ENCODE data around the gene CARM1.

CARM1 gene

GRCh38 chr19:10915130-10916091 lies 44.1 kb downstream of the CARM1 start:
- in situ Hi-C loops (cut with MboI; ENCODE audit: low sequenced_read_pairs), result no loop called here
- no peak overlapping the region for H3K4me3 ChIP-seq
- DNase-seq (ENCODE audit: low spot score in 2 of 2), result no peak
- H3K27me3 ChIP-seq (ENCODE audit: low read depth), result no peaks in the 10 kb centered on the region
- no peaks in the 10 kb centered on the region for H3K9me3 ChIP-seq
- H3K36me3 ChIP-seq (replicated peaks), result peaks cover 63% of the 10 kb centered on the region
- peaks cover 4% of the 10 kb centered on the region; the same call in 1 of the 2 replicates for H3K4me1 ChIP-seq

GRCh38 chr19:10916602-10917001 lies 45.2 kb downstream of the CARM1 start:
- in situ Hi-C loops (cut with MboI; ENCODE audit: low sequenced_read_pairs), result no loop called here
- DNase-seq (ENCODE audit: low spot score in 2 of 2), result no peak
- no peaks in the 10 kb centered on the region for H3K27me3 ChIP-seq (ENCODE audit: low read depth)
- no peak overlapping the region for H3K4me3 ChIP-seq
- peaks cover 65% of the 10 kb centered on the region for H3K36me3 ChIP-seq (replicated peaks)
- H3K4me1 ChIP-seq, result peaks cover 4% of the 10 kb centered on the region; the same call in 1 of the 2 replicates
- no peaks in the 10 kb centered on the region for H3K9me3 ChIP-seq

- in situ Hi-C loops (cut with MboI; ENCODE audit: low sequenced_read_pairs), result no loop called here
- no peaks in the 10 kb centered on the region for H3K27me3 ChIP-seq (ENCODE audit: low read depth)
- DNase-seq (ENCODE audit: low spot score in 2 of 2), result no peak
- no peaks in the 10 kb centered on the region for H3K9me3 ChIP-seq
- H3K36me3 ChIP-seq (replicated peaks), result peaks cover 73% of the 10 kb centered on the region
- H3K4me1 ChIP-seq, result peaks cover 4% of the 10 kb centered on the region; the same call in 1 of the 2 replicates
- H3K4me3 ChIP-seq, result no peak overlapping the region
These were observed 47.0 kb downstream of the CARM1 start for GRCh38 chr19:10918359-10918758.

- Histone ChIP-seq H3K9me3 (no peaks in the 10 kb centered on the region), H3K36me3 (replicated peaks) (peaks cover 73% of the 10 kb centered on the region), H3K4me1 (peaks cover 4% of the 10 kb centered on the region; the same call in 1 of the 2 replicates), H3K4me3 (no peak overlapping the region), H3K27me3 (ENCODE audit: low read depth) (no peaks in the 10 kb centered on the region)
- DNase-seq (ENCODE audit: low spot score in 2 of 2), result no peak
- in situ Hi-C loops (cut with MboI; ENCODE audit: low sequenced_read_pairs), result no loop called here
These were observed 48.3 kb downstream of the CARM1 start for GRCh38 chr19:10919352-10920287.

GRCh38 chr19:10920288-10920655 lies 48.9 kb downstream of the CARM1 start:
- H3K27me3 ChIP-seq (ENCODE audit: low read depth), result no peaks in the 10 kb centered on the region
- H3K4me3 ChIP-seq, result no peak overlapping the region
- H3K4me1 ChIP-seq, result peaks cover 4% of the 10 kb centered on the region; the same call in 1 of the 2 replicates
- H3K36me3 ChIP-seq (replicated peaks), result peaks cover 68% of the 10 kb centered on the region
- H3K9me3 ChIP-seq, result no peaks in the 10 kb centered on the region
- no peak for DNase-seq (ENCODE audit: low spot score in 2 of 2)
- in situ Hi-C loops (cut with MboI; ENCODE audit: low sequenced_read_pairs), result no loop called here

DNA sequence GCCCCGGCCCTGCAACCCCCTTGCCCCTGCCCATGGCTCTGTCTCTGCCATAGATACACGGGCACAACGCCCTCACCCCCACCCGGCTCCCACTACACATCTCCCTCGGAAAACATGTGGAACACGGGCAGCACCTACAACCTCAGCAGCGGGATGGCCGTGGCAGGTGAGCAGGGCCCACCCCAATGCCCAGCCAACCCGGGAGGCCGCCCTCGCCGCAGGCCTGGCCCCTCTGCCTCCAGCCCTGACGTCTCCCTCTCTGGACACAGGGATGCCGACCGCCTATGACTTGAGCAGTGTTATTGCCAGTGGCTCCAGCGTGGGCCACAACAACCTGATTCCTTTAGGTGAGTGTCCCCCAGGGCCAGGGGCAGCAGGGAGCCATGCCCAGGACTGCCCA lies 49.4 kb downstream of the CARM1 start:
- Histone ChIP-seq H3K9me3 (no peaks in the 10 kb centered on the region), H3K27me3 (ENCODE audit: low read depth) (no peaks in the 10 kb centered on the region), H3K4me1 (peaks cover 4% of the 10 kb centered on the region; the same call in 1 of the 2 replicates), H3K36me3 (replicated peaks) (peaks cover 67% of the 10 kb centered on the region), H3K4me3 (no peak overlapping the region)
- DNase-seq (ENCODE audit: low spot score in 2 of 2), result no peak
- in situ Hi-C loops (cut with MboI; ENCODE audit: low sequenced_read_pairs), result no loop called here

DNA sequence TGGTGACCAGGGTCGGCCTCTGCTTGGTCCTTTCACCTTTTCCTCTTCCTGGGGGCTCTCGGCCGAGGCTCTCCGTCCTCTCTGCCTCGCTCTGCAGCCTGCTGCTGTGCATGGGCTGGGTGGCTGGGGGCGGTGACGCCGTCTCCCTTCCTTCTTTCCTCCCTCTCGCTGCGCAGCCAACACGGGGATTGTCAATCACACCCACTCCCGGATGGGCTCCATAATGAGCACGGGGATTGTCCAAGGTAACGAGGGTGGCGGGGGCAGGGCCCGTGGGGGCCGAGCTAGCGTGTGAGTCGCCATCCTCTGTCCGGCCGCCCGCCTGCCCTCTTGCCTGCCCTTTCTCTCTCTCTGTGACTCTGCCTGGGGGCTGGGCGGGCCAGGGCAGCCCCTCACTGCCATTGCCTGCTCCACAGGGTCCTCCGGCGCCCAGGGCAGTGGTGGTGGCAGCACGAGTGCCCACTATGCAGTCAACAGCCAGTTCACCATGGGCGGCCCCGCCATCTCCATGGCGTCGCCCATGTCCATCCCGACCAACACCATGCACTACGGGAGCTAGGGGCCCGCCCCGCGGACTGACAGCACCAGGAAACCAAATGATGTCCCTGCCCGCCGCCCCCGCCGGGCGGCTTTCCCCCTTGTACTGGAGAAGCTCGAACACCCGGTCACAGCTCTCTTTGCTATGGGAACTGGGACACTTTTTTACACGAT lies 50.0 kb downstream of the CARM1 start:
- no peaks in the 10 kb centered on the region for H3K9me3 ChIP-seq
- no peak overlapping the region for H3K4me3 ChIP-seq
- no peaks in the 10 kb centered on the region for H3K27me3 ChIP-seq (ENCODE audit: low read depth)
- H3K36me3 ChIP-seq (replicated peaks), result peaks cover 62% of the 10 kb centered on the region
- H3K4me1 ChIP-seq, result peaks cover 4% of the 10 kb centered on the region; the same call in 1 of the 2 replicates
- DNase-seq (ENCODE audit: low spot score in 2 of 2), result no peak
- in situ Hi-C loops (cut with MboI; ENCODE audit: low sequenced_read_pairs), result no loop called here

GRCh38 chr19:10921910-10922637 lies 50.7 kb downstream of the CARM1 start:
- H3K36me3 ChIP-seq (replicated peaks), result peaks cover 55% of the 10 kb centered on the region
- peaks cover 4% of the 10 kb centered on the region; the same call in 1 of the 2 replicates for H3K4me1 ChIP-seq
- no peak overlapping the region for H3K4me3 ChIP-seq
- no peak for DNase-seq (ENCODE audit: low spot score in 2 of 2)
- H3K27me3 ChIP-seq (ENCODE audit: low read depth), result no peaks in the 10 kb centered on the region
- H3K9me3 ChIP-seq, result no peaks in the 10 kb centered on the region
- in situ Hi-C loops (cut with MboI; ENCODE audit: low sequenced_read_pairs), result no loop called here

GRCh38 chr19:10922638-10923014 lies 51.3 kb downstream of the CARM1 start:
- no peaks in the 10 kb centered on the region for H3K27me3 ChIP-seq (ENCODE audit: low read depth)
- no peaks in the 10 kb centered on the region for H3K9me3 ChIP-seq
- no peak overlapping the region for H3K4me3 ChIP-seq
- no peak for DNase-seq (ENCODE audit: low spot score in 2 of 2)
- in situ Hi-C loops (cut with MboI; ENCODE audit: low sequenced_read_pairs), result no loop called here
- H3K4me1 ChIP-seq, result peaks cover 7% of the 10 kb centered on the region; the same call in 1 of the 2 replicates
- H3K36me3 ChIP-seq (replicated peaks), result peaks cover 55% of the 10 kb centered on the region

GRCh38 chr19:10923260-10924112 lies 52.1 kb downstream of the CARM1 start:
- peaks cover 47% of the 10 kb centered on the region for H3K36me3 ChIP-seq (replicated peaks)
- in situ Hi-C loops (cut with MboI; ENCODE audit: low sequenced_read_pairs), result no loop called here
- peaks cover 4% of the 10 kb centered on the region; the same call in 1 of the 2 replicates for H3K4me1 ChIP-seq
- no peaks in the 10 kb centered on the region for H3K27me3 ChIP-seq (ENCODE audit: low read depth)
- no peak overlapping the region for H3K4me3 ChIP-seq
- DNase-seq (ENCODE audit: low spot score in 2 of 2), result no peak
- no peaks in the 10 kb centered on the region for H3K9me3 ChIP-seq

GRCh38 chr19:10924597-10924996 lies 53.2 kb downstream of the CARM1 start:
- Histone ChIP-seq H3K4me3 (no peak overlapping the region), H3K27me3 (ENCODE audit: low read depth) (no peaks in the 10 kb centered on the region), H3K36me3 (replicated peaks) (peaks cover 43% of the 10 kb centered on the region), H3K9me3 (no peaks in the 10 kb centered on the region), H3K4me1 (peaks cover 5% of the 10 kb centered on the region; the same call in 1 of the 2 replicates)
- DNase-seq (ENCODE audit: low spot score in 2 of 2), result no peak
- in situ Hi-C loops (cut with MboI; ENCODE audit: low sequenced_read_pairs), result no loop called here

Measured in HAP-1 (cell line).